ENCODE measurements around the gene CRELD2.

CRELD2 gene

GRCh38 chr22:49915610-49916009, 2.8 kb upstream of the CRELD2 start:
- TF ChIP-seq, protein P1, sequence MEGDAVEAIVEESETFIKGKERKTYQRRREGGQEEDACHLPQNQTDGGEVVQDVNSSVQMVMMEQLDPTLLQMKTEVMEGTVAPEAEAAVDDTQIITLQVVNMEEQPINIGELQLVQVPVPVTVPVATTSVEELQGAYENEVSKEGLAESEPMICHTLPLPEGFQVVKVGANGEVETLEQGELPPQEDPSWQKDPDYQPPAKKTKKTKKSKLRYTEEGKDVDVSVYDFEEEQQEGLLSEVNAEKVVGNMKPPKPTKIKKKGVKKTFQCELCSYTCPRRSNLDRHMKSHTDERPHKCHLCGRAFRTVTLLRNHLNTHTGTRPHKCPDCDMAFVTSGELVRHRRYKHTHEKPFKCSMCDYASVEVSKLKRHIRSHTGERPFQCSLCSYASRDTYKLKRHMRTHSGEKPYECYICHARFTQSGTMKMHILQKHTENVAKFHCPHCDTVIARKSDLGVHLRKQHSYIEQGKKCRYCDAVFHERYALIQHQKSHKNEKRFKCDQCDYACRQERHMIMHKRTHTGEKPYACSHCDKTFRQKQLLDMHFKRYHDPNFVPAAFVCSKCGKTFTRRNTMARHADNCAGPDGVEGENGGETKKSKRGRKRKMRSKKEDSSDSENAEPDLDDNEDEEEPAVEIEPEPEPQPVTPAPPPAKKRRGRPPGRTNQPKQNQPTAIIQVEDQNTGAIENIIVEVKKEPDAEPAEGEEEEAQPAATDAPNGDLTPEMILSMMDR (IDR thresholded peaks at IDR 0.05; ENCODE audit: insufficient read depth, low read depth, low read length, missing control alignments) = no peak
- no peak for DNase-seq (ENCODE audit: low read depth)

DNA sequence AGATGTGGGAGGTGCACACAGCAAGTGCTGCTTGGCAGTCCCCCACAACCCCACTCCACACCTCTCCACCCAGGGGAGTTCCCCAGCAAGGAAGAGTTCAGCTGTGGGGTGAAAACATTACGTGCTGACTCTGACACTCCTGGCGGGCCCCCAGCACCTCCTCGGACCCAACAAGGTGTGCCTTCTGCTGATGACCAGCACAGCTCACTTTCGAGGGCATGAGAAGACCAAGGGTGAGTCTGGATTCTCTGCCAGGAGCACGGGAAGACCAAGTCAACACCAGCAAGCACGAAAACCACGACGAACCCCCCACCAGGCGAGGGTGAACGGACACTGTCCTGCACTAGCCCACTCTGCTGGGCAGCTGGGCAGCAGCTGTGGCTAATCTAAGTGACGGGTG, 1.6 kb upstream of the CRELD2 start:
- TF ChIP-seq, protein P1 (IDR thresholded peaks at IDR 0.05; ENCODE audit: insufficient read depth, low read depth, low read length, missing control alignments) = no peak
- peak overlapping the region; percentile 72 for H3K4me3 ChIP-seq (ENCODE audit: low read length)
- DNase-seq (ENCODE audit: low read depth) = no peak

More at GRCh38 chr22:49915610-49916009, 2.8 kb upstream of the CRELD2 start:
- no peak overlapping the region for H3K4me3 ChIP-seq (ENCODE audit: low read length)

GRCh38 chr22:49918911-49919881, 762 bp downstream of the CRELD2 start:
- no peak for DNase-seq (ENCODE audit: low read depth)
- peak overlapping the region; percentile 58 for H3K4me3 ChIP-seq (ENCODE audit: low read length)
- TF ChIP-seq, protein P1 (IDR thresholded peaks at IDR 0.05; ENCODE audit: insufficient read depth, low read depth, low read length, missing control alignments) = no peak

- no peak for DNase-seq (ENCODE audit: low read depth)
- TF ChIP-seq, protein P1 (IDR thresholded peaks at IDR 0.05; ENCODE audit: insufficient read depth, low read depth, low read length, missing control alignments) = no peak
- H3K4me3 ChIP-seq (ENCODE audit: low read length) = no peak overlapping the region
Observed at GRCh38 chr22:49920859-49921258, 2.4 kb downstream of the CRELD2 start.

DNA sequence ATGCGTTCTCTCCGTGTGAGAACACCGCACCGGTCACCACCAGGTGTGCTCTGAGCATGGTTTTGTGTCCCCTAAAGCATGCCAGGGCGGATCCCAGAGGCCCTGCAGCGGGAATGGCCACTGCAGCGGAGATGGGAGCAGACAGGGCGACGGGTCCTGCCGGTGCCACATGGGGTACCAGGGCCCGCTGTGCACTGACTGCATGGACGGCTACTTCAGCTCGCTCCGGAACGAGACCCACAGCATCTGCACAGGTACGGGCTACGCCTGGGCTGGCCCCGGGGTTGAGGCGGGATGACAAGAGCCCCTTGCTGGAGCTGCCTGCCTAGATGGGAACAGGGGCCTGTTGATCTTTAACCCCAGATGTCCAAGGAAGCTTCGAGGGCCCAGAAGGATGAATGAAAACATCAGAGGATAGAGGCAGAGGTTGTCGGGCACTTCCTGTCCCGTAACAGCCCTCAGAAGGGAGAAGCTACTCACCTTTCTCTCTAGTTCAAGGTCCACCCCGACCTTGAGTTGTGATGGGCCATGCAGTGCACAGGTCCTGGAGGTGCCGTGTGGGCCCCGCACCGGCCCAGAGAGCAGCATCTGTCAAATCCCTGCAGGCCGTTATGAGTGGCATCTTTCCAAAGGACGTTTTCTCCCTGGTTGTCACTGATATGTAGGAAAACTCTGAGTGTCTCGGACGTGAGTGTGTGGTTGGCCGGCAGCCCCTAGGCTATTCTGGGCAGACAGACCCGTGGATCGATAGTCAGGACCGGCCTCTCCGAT, 3.3 kb downstream of the CRELD2 start:
- H3K4me3 ChIP-seq (ENCODE audit: low read length) = no peak overlapping the region
- no peak for DNase-seq (ENCODE audit: low read depth)
- TF ChIP-seq, protein P1 (IDR thresholded peaks at IDR 0.05; ENCODE audit: insufficient read depth, low read depth, low read length, missing control alignments) = no peak

GRCh38 chr22:49922484-49922883, 4.0 kb downstream of the CRELD2 start:
- no peak overlapping the region for H3K4me3 ChIP-seq (ENCODE audit: low read length)
- TF ChIP-seq, protein P1 (IDR thresholded peaks at IDR 0.05; ENCODE audit: insufficient read depth, low read depth, low read length, missing control alignments) = no peak
- DNase-seq (ENCODE audit: low read depth) = peak; percentile 48
